ENCODE measurements around the gene AFF3. TPM values are rescaled to one million over a fixed set of nuclear protein-coding genes. Genes with fewer than 3 reads are reported as not detected.
"Not testable (repeated sequence)": the region's sequence is repeated elsewhere in the genome, so short reads cannot be mapped to it uniquely, and the experiment has no call there.

The AFF3 gene
- total and polyA plus RNA-seq, 10 donors, result 6.0 to 92.2 (median 64.0) TPM

DNA sequence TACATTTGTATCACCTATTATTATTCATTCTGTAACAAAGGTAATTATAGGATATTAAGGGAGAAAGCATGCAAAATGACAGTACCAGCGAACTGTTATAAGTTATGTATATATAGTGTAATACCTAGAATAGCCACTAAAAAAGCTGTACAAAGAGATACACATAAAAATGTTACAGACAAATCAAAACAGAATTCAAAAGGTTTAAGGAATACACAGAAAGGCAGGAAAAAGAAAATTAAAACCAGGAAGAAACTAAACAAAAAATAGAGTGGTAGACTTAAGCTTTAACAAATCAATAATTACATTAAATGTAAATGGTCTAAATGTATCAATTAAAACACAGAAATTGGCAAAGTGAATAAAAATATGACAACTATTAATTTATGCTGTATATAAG lies 476.1 kb downstream of the AFF3 start:
- peaks cover 0 to 41% (median 0%) of the 10 kb centered on the region in 6 donors for H3K36me3 ChIP-seq
- no peak overlapping the region for H3K4me3 ChIP-seq
- H3K9me3 ChIP-seq, result no peaks in the 10 kb centered on the region
- 87 to 100% (median 95%) methylated on average over 1 of the region's 1 CpG for WGBS, 5 donors
- H3K27ac ChIP-seq, result no peak overlapping the region
- no peak for TF ChIP-seq POLR2AphosphoS5 (IDR thresholded peaks at IDR 0.05)
- TF ChIP-seq POLR2A (IDR thresholded peaks at IDR 0.05), result no peak
- TF ChIP-seq, protein P1, sequence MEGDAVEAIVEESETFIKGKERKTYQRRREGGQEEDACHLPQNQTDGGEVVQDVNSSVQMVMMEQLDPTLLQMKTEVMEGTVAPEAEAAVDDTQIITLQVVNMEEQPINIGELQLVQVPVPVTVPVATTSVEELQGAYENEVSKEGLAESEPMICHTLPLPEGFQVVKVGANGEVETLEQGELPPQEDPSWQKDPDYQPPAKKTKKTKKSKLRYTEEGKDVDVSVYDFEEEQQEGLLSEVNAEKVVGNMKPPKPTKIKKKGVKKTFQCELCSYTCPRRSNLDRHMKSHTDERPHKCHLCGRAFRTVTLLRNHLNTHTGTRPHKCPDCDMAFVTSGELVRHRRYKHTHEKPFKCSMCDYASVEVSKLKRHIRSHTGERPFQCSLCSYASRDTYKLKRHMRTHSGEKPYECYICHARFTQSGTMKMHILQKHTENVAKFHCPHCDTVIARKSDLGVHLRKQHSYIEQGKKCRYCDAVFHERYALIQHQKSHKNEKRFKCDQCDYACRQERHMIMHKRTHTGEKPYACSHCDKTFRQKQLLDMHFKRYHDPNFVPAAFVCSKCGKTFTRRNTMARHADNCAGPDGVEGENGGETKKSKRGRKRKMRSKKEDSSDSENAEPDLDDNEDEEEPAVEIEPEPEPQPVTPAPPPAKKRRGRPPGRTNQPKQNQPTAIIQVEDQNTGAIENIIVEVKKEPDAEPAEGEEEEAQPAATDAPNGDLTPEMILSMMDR (IDR thresholded peaks at IDR 0.05 in 8 of 11, conservative IDR thresholded peaks at IDR 0.05 in 3 of 11), result no peak
- intact Hi-C loops (cut with DNase I; ENCODE audit: low total_unique reads), result no loop called here
- H3K4me1 ChIP-seq, result peaks cover 0 to 4% (median 0%) of the 10 kb centered on the region in 6 donors
- H3K27me3 ChIP-seq (replicated peaks in 1 of 7), result no peaks in the 10 kb centered on the region
- DNase-seq, result no peak

DNA sequence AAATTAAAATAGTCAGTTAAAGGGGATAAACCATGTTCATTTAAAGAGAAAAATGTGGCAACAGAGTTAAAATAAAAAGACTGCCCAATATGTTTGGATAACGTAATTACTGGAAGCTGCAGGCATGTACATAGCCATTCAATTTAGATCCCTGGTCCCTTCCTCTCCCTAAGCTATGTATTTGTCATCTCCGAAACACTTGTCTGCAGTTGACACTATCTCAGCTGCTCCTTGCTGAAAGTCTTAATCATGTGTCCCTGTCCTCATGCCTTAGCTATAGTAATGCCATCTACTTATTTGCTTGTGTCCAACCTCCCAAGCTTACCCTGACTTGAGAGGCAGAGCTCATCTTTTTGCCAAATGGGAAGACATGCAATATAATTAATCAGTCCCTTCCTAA lies 478.7 kb downstream of the AFF3 start:
- intact Hi-C loops (cut with DNase I; ENCODE audit: low total_unique reads), result no loop called here
- Histone ChIP-seq H3K4me3 (no peak overlapping the region), H3K27ac (no peak overlapping the region), H3K4me1 (no peaks in the 10 kb centered on the region), H3K27me3 (replicated peaks in 1 of 7) (no peaks in the 10 kb centered on the region), H3K9me3 (no peaks in the 10 kb centered on the region), H3K36me3 (peaks cover 0 to 23% (median 0%) of the 10 kb centered on the region in 6 donors)
- 94 to 99% (median 98%) methylated on average over 2 of the region's 2 CpGs for WGBS, 5 donors
- TF ChIP-seq, protein P1 (IDR thresholded peaks at IDR 0.05 in 8 of 11, conservative IDR thresholded peaks at IDR 0.05 in 3 of 11), result no peak
- no peak for TF ChIP-seq POLR2A (IDR thresholded peaks at IDR 0.05)
- no peak for TF ChIP-seq POLR2AphosphoS5 (IDR thresholded peaks at IDR 0.05)
- no peak for DNase-seq

DNA sequence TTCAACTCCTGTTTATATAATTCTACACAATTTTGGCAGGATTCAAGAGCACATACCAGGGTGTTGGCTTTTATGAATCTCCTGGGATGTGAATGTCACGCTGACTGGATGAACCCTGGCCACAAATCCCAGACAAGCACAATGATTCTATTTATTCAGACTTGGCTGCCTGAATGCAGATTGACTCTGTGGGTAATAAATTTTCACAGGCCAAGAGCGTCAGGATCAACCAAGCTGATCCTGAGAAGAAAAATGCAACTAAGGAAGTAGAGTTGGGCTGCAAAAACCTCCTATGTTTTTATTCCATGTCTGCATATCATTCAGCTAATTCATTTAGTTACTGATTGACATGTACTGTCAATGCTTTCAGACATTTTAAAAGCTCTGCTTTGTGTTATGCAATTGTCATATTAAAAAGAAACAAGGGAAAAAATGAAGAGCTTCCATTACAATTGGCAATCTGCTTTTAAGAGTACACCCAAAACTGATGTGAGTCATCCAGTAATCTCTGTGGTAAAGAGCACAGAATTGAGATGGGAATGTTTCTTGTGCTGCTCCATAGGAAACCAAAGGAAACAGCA lies 479.5 kb downstream of the AFF3 start:
- Histone ChIP-seq H3K36me3 (peaks cover 0 to 25% (median 0%) of the 10 kb centered on the region in 6 donors), H3K4me3 (no peak overlapping the region), H3K4me1 (no peaks in the 10 kb centered on the region), H3K27me3 (replicated peaks in 1 of 7) (no peaks in the 10 kb centered on the region), H3K27ac (no peak overlapping the region), H3K9me3 (no peaks in the 10 kb centered on the region)
- no peak for DNase-seq
- no peak for TF ChIP-seq POLR2A (IDR thresholded peaks at IDR 0.05)
- TF ChIP-seq, protein P1 (IDR thresholded peaks at IDR 0.05 in 8 of 11, conservative IDR thresholded peaks at IDR 0.05 in 3 of 11), result no peak
- no peak for TF ChIP-seq POLR2AphosphoS5 (IDR thresholded peaks at IDR 0.05)
- WGBS, 5 donors, result 71 to 88% (median 87%) methylated on average over 2 of the region's 2 CpGs
- intact Hi-C loops (cut with DNase I; ENCODE audit: low total_unique reads), result no loop called here

DNA sequence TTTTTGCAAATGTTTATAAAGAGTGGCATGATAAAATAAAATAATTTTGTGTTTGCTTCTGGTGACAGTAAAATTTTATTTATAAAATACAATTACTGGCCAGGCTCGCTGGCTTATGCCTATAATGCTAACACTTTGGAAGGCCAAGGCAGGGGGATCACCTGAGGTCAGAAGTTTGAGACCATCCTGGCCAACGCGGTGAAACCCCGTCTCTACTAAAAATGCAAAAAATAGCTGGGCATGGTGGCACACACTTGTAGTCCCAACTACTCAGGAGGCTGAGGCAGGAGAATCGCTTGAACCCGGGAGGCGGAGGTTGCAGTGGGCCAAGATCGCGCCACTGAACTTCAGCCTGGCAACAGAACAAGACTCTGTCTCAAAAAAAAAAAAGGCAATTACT lies 480.6 kb downstream of the AFF3 start:
- H3K36me3 ChIP-seq, result peaks cover 0 to 27% (median 0%) of the 10 kb centered on the region in 6 donors
- H3K9me3 ChIP-seq; H3K27ac ChIP-seq; H3K4me1 ChIP-seq; H3K27me3 ChIP-seq (replicated peaks in 1 of 7); DNase-seq; H3K4me3 ChIP-seq; intact Hi-C loops (cut with DNase I; ENCODE audit: low total_unique reads): not testable (repeated sequence)
- WGBS, 5 donors, result 94 to 99% (median 98%) methylated on average over 9 of the region's 9 CpGs

All from spleen (tissue), 11 donors.